Measurements from ENCODE around the gene COBL.
A peak's percentile ranks its signal among the peaks of the same experiment; 100 is the strongest.

The COBL gene

GRCh38 chr7:51316666-51317581 is at the start of gene COBL:
Gene COBL, minus strand, starts transcription at chr7:51316809. Its CDS starts 176 bp downstream, at chr7:51316633.
- DNase-seq (ENCODE audit: low spot score): no peak

GRCh38 chr7:51366172-51366728 is 49.6 kb upstream of the COBL start:
- DNase-seq (ENCODE audit: low spot score): no peak

GRCh38 chr7:51357821-51358220 is 41.2 kb upstream of the COBL start:
- peak; percentile 21 for DNase-seq (ENCODE audit: low spot score)

GRCh38 chr7:51356849-51357516 is 40.4 kb upstream of the COBL start:
- peak; percentile 21 for DNase-seq (ENCODE audit: low spot score)

- DNase-seq (ENCODE audit: low spot score): no peak
Measured at GRCh38 chr7:51354897-51355296, 38.3 kb upstream of the COBL start.

- no peak for DNase-seq (ENCODE audit: low spot score)
Measured at GRCh38 chr7:51354434-51354833, 37.8 kb upstream of the COBL start.

GRCh38 chr7:51352174-51353100 is 35.8 kb upstream of the COBL start:
- DNase-seq (ENCODE audit: low spot score): no peak

- no peak for DNase-seq (ENCODE audit: low spot score)
Measured at GRCh38 chr7:51351661-51352060, 35.1 kb upstream of the COBL start.

- no peak for DNase-seq (ENCODE audit: low spot score)
Measured at GRCh38 chr7:51350546-51350896, 33.9 kb upstream of the COBL start.

- DNase-seq (ENCODE audit: low spot score): no peak
Measured at GRCh38 chr7:51349820-51350545, 33.4 kb upstream of the COBL start.

GRCh38 chr7:51346126-51346525 is 29.5 kb upstream of the COBL start:
- no peak for DNase-seq (ENCODE audit: low spot score)

GRCh38 chr7:51344406-51345138 is 28.0 kb upstream of the COBL start:
- no peak for DNase-seq (ENCODE audit: low spot score)

GRCh38 chr7:51340936-51341335 is 24.3 kb upstream of the COBL start:
- no peak for DNase-seq (ENCODE audit: low spot score)

- DNase-seq (ENCODE audit: low spot score): no peak
Measured at GRCh38 chr7:51340029-51340838, 23.6 kb upstream of the COBL start.

- no peak for DNase-seq (ENCODE audit: low spot score)
Measured at GRCh38 chr7:51335057-51335456, 18.4 kb upstream of the COBL start.

GRCh38 chr7:51329696-51330263 is 13.2 kb upstream of the COBL start:
- DNase-seq (ENCODE audit: low spot score): no peak

GRCh38 chr7:51328351-51328801 is 11.8 kb upstream of the COBL start:
- DNase-seq (ENCODE audit: low spot score): no peak

- DNase-seq (ENCODE audit: low spot score): no peak
Measured at GRCh38 chr7:51327287-51327717, 10.7 kb upstream of the COBL start.

GRCh38 chr7:51326656-51327286 is 10.2 kb upstream of the COBL start:
- no peak for DNase-seq (ENCODE audit: low spot score)

All from Ammon's horn (tissue), 1 donor.